Fibroblast of lung (primary cell): ENCODE measurements around the gene CALB2. TPM values are rescaled to one million over a fixed set of nuclear protein-coding genes. Genes with fewer than 3 reads are reported as not detected.

Experiments used
- DNase-seq, 2 donors: peaks; one replicate each; pipeline versions ENCODE4 v3.0.0 to v3.0.0-alpha.2; 2010; ENCODE audit warnings: low read depth in 2 of 2
- H2AFZ ChIP-seq: 2 replicates; pipeline ENCODE4 v1.5.1; 2012; ENCODE audit warnings: low read length, control low read depth, inconsistent platforms
- H3K27ac ChIP-seq: 2 replicates; pipeline ENCODE4 v1.5.1; 2011; ENCODE audit warnings: low read length, control low read depth; ENCODE audit not compliant: insufficient read depth
- H3K27me3 ChIP-seq: 2 replicates; pipeline ENCODE4 v1.5.1; 2011; ENCODE audit warnings: mild to moderate bottlenecking, low read length; ENCODE audit not compliant: control insufficient read depth, insufficient read depth
- H3K36me3 ChIP-seq: 2 replicates; pipeline ENCODE4 v1.5.1; 2011; ENCODE audit warnings: low read length; ENCODE audit not compliant: control insufficient read depth, insufficient read depth
- H3K4me1 ChIP-seq: 2 replicates; pipeline ENCODE4 v1.5.1; 2011; ENCODE audit warnings: low read length; ENCODE audit not compliant: control insufficient read depth, insufficient read depth; ENCODE audit errors: extremely low read depth
- H3K4me2 ChIP-seq: 2 replicates; pipeline ENCODE4 v1.5.1; 2011; ENCODE audit warnings: low read length, control low read depth; ENCODE audit not compliant: insufficient read depth; ENCODE audit errors: extremely low read depth
- H3K4me3 ChIP-seq, 4 experiments: fragments of 200-600 bp in 1 of 4; sonication (generic) in 1 of 4; replicated peaks in 1 of 4; 2 replicates each; pipeline ENCODE4 v1.5.1; 2011 to 2016; ENCODE audit warnings: low read length in 4 of 4, low read depth in 3 of 4, mild to moderate bottlenecking in 3 of 4, control low read depth in 2 of 4, inconsistent platforms in 1 of 4, mixed read lengths in 1 of 4; ENCODE audit not compliant: insufficient read depth in 1 of 4; ENCODE audit errors: control extremely low read depth in 1 of 4
- H3K79me2 ChIP-seq: 2 replicates; pipeline ENCODE4 v1.5.1; 2012; ENCODE audit warnings: mild to moderate bottlenecking, low read length, inconsistent platforms; ENCODE audit not compliant: control insufficient read depth, insufficient read depth
- H3K9ac ChIP-seq: 2 replicates; pipeline ENCODE4 v1.5.1; 2011; ENCODE audit warnings: mild to moderate bottlenecking, low read length, control low read depth; ENCODE audit not compliant: insufficient read depth
- H3K9me3 ChIP-seq: 2 replicates; pipeline ENCODE4 v1.5.1; 2012; ENCODE audit warnings: low read depth, low read length; ENCODE audit not compliant: control insufficient read depth, insufficient read depth
- H4K20me1 ChIP-seq: 2 replicates; pipeline ENCODE4 v1.5.1; 2011; ENCODE audit warnings: low read length; ENCODE audit not compliant: control insufficient read depth, insufficient read depth; ENCODE audit errors: extremely low read depth
- EZH2 ChIP-seq: IDR thresholded peaks from 2 replicates; pipeline ENCODE4 v1.5.1; 2012; ENCODE audit warnings: low read length, control low read depth, mild to moderate bottlenecking; ENCODE audit errors: missing control alignments
- polyA plus RNA-seq, 2 donors: library from polyadenylated mRNA; depleted of rRNA in 1 of 2; stranded (reverse) in 1 of 2; unstranded in 1 of 2; fragments of >200 nt; gene quantifications; 2 replicates each; pipeline ENCODE4 v1.2.1, GENCODE V29; 2011 to 2012; ENCODE audit warnings: missing spikeins in 1 of 2
- total RNA-seq: library from RNA; depleted of rRNA; stranded (reverse); fragments of >200 nt; gene quantifications from 2 replicates; pipeline ENCODE4 v1.2.1, GENCODE V29; 2014
- TF ChIP-seq, protein P1 (sequence below), 2 donors: IDR thresholded peaks in 1 of 2; conservative IDR thresholded peaks in 1 of 2; 1 replicate in 1 of 2; 2 replicates in 1 of 2; pipeline ENCODE4 v1.5.1; 2011 to 2012; ENCODE audit warnings: low read length in 2 of 2, control low read depth in 1 of 2, inconsistent platforms in 1 of 2, low read depth in 1 of 2, mild to moderate bottlenecking in 1 of 2

CALB2 gene
- total and polyA plus RNA-seq, 2 donors (not counting 1 experiment from before 2014, with no cell fraction given), result 0.58 to 1.3 TPM

DNA sequence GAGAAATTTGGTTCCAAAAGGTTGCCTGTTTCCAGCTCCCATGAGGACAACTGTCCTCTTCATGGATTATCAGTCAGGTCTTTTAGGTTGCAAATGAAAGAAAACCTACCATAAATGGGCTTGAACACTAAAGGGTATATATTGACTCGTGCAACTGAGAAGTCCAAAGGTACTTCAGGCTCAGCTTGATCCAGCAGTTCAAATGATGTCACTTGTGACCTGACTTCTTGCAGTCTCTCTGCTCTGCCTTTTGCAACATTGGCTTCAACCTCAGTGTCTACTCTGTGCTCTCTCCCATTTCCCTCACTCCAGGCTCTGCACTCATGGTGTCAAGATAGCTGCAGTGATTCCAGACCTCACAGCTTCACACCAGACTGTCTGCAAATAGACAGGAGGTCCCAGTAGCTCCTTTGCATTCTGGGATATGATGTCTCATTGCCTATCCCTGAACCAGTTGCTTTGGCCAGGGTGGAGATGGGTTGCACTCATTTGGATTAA is 5.5 kb upstream of the CALB2 start:
- Histone ChIP-seq H3K36me3 (no peaks in the 10 kb centered on the region), H3K79me2 (no peaks in the 10 kb centered on the region), H3K4me2 (no peak overlapping the region), H3K4me3 (no peak overlapping the region), H3K9ac (no peak overlapping the region), H3K4me1 (no peaks in the 10 kb centered on the region), H2AFZ (no peak overlapping the region), H3K27ac (no peak overlapping the region), H3K9me3 (no peaks in the 10 kb centered on the region), H3K27me3 (peaks cover 12% of the 10 kb centered on the region), H4K20me1 (no peaks in the 10 kb centered on the region)
- TF ChIP-seq EZH2, result no peak
- TF ChIP-seq, protein P1, sequence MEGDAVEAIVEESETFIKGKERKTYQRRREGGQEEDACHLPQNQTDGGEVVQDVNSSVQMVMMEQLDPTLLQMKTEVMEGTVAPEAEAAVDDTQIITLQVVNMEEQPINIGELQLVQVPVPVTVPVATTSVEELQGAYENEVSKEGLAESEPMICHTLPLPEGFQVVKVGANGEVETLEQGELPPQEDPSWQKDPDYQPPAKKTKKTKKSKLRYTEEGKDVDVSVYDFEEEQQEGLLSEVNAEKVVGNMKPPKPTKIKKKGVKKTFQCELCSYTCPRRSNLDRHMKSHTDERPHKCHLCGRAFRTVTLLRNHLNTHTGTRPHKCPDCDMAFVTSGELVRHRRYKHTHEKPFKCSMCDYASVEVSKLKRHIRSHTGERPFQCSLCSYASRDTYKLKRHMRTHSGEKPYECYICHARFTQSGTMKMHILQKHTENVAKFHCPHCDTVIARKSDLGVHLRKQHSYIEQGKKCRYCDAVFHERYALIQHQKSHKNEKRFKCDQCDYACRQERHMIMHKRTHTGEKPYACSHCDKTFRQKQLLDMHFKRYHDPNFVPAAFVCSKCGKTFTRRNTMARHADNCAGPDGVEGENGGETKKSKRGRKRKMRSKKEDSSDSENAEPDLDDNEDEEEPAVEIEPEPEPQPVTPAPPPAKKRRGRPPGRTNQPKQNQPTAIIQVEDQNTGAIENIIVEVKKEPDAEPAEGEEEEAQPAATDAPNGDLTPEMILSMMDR (conservative IDR thresholded peaks at IDR 0.05 in 1 of 2, IDR thresholded peaks at IDR 0.05 in 1 of 2; ENCODE audit: low read depth in 1 of 2, low read length in 2 of 2), result no peak
- DNase-seq, result no peak

- no peaks in the 10 kb centered on the region for H3K9me3 ChIP-seq
- peaks cover 12% of the 10 kb centered on the region for H3K27me3 ChIP-seq
- no peak overlapping the region for H3K27ac ChIP-seq
- H2AFZ ChIP-seq, result no peak overlapping the region
- H3K4me3 ChIP-seq, result no peak overlapping the region
- H3K36me3 ChIP-seq, result no peaks in the 10 kb centered on the region
- H3K9ac ChIP-seq, result no peak overlapping the region
- H3K4me1 ChIP-seq, result no peaks in the 10 kb centered on the region
- TF ChIP-seq, protein P1 (conservative IDR thresholded peaks at IDR 0.05 in 1 of 2, IDR thresholded peaks at IDR 0.05 in 1 of 2; ENCODE audit: low read depth in 1 of 2, low read length in 2 of 2), result no peak
- no peak for TF ChIP-seq EZH2
- H4K20me1 ChIP-seq, result no peaks in the 10 kb centered on the region
- DNase-seq, result no peak
- H3K79me2 ChIP-seq, result no peaks in the 10 kb centered on the region
- no peak overlapping the region for H3K4me2 ChIP-seq
Measured at GRCh38 chr16:71353736-71354135, 4.8 kb upstream of the CALB2 start.

- Histone ChIP-seq H3K4me3 (no peak overlapping the region), H3K9me3 (no peaks in the 10 kb centered on the region), H4K20me1 (no peaks in the 10 kb centered on the region), H3K27ac (no peak overlapping the region), H3K4me1 (no peaks in the 10 kb centered on the region), H3K4me2 (no peak overlapping the region), H3K9ac (no peak overlapping the region), H2AFZ (no peak overlapping the region), H3K79me2 (no peaks in the 10 kb centered on the region), H3K36me3 (no peaks in the 10 kb centered on the region), H3K27me3 (peaks cover 12% of the 10 kb centered on the region)
- DNase-seq, result no peak
- TF ChIP-seq, protein P1 (conservative IDR thresholded peaks at IDR 0.05 in 1 of 2, IDR thresholded peaks at IDR 0.05 in 1 of 2; ENCODE audit: low read depth in 1 of 2, low read length in 2 of 2), result no peak
- TF ChIP-seq EZH2, result no peak
Measured at GRCh38 chr16:71354156-71354555, 4.4 kb upstream of the CALB2 start.
